HG02938 (cell line): Measurements from ENCODE around the gene MCCC1.
"Not testable (repeated sequence)": the region's sequence is repeated elsewhere in the genome, so short reads cannot be mapped to it uniquely, and the experiment has no call there.

Experiments used
- ATAC-seq: cut with Tn5 transposase; IDR thresholded peaks from one replicate; pipeline ENCODE4 v1.9.1; 2021; ENCODE audit warnings: mild to moderate bottlenecking, moderate library complexity; ENCODE audit not compliant: unreplicated experiment

MCCC1 gene

DNA sequence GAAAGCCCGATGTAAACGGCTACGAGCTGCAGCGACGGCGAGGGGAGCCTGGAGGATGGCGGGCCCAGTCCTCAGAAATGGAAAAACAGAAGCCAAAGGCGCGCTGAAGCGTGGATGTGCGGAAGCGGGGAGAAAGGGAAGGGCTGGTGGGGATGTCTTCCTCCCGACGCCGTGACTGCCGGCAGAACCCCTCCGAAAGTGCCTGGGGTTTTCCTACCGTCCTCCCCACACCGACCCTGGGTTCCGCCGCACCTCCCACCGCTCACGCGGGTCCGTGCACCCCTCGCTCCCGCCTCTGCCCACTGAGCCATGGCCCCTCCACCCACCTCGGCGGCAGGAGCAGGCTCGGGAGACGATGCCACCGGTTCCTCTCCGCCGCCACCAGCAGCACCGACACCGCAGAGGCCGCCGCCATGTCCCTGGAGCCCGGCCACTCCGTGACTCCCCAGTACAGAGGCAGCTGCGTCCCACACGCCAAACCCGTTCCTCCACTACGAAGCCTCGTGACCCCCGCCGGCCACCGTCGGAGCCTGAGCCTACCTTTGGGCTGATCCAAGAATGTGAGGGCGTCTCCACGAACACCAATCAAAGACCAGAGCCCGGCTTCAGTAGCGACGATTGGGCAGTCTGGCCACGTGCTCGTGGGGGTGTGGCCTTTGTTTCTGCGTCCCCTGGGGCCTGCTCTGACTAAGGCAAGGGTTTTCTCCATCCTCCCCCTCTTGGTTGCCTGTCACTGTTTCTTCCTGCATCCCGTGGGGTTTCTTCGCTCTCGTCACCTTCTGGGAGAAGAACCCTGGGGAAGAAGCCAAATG, at the start of gene MCCC1:
MCCC1 (minus strand) TSS at position 471 of the 812 bp plus-strand sequence; CDS start at position 415, 56 bp downstream.
- peak; percentile 99 for ATAC-seq

- no peak for ATAC-seq
These were observed 48.8 kb upstream of the MCCC1 start for GRCh38 chr3:183148056-183148455.

GRCh38 chr3:183144363-183144762, 45.1 kb upstream of the MCCC1 start:
- no peak for ATAC-seq

- ATAC-seq, result no peak
These were observed 42.9 kb upstream of the MCCC1 start for GRCh38 chr3:183142199-183142598.

- ATAC-seq, result no peak
These were observed 35.5 kb upstream of the MCCC1 start for GRCh38 chr3:183134844-183135243.

DNA sequence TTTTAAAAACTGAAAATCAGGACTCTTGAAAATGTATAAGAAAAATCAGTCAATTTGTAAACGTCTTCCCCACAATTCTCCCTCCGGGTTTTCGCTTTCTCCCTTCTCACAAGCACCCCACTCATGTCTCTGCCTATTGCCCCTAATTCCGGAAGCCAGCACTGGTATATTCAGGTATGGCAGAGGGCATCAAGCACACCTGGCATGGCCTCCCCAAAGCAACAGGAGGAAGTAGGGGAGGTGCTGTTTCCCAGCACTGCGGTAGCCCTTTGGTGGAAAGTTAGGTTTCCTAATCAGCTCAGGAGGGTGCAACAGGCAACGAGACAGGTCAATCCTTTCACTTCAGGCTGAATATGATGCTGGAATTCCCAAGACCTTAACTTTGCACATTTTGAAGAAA, 33.1 kb upstream of the MCCC1 start:
- no peak for ATAC-seq

GRCh38 chr3:183131735-183132134, 32.4 kb upstream of the MCCC1 start:
- ATAC-seq, result no peak

DNA sequence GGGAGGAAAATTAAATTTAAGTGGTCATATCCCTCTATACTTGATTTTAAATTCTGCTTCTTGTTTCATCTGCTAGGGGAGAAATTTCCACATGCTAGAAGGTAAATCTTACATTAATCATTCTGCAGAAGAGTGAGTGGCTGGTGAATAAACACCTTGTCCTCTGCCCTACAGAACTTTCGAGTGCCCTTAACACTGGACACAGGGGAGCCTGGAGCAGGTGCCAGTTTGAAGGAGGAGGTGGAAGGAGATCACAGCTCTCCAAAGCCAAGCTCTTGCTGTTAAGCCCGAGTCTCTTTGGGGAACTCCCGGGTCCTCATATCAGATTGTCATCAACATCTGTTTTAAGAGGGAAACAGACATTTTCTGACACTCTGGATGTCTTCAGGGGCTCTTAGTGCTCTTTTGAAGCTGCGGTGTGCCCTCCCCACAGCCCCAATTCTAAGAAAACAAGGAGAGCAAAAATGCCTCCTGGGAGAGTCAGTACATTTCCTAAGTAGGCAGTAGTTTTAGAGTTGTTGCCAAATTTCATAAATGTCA, 32.0 kb upstream of the MCCC1 start:
- ATAC-seq, result no peak

DNA sequence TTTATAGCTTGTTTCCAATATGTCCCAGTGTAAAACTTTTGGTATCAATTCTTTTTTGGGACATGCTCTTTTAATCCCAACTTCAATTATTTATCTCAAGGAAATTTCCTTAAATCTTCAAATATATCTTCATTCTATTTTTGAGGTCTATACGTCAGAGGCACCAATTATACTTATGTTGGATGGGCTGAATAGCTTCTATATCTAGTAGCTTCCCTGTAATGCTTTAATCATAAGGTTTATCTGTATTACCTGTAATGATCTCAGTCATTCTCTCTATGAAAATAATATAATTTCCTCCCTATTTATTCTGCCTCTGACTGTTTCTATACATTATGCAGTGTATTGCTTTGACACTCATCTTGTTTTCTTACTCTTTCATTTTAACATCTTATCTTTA, 29.9 kb upstream of the MCCC1 start:
- no peak for ATAC-seq

GRCh38 chr3:183128709-183129108, 29.4 kb upstream of the MCCC1 start:
- no peak for ATAC-seq

GRCh38 chr3:183123891-183124290, 24.6 kb upstream of the MCCC1 start:
- no peak for ATAC-seq

DNA sequence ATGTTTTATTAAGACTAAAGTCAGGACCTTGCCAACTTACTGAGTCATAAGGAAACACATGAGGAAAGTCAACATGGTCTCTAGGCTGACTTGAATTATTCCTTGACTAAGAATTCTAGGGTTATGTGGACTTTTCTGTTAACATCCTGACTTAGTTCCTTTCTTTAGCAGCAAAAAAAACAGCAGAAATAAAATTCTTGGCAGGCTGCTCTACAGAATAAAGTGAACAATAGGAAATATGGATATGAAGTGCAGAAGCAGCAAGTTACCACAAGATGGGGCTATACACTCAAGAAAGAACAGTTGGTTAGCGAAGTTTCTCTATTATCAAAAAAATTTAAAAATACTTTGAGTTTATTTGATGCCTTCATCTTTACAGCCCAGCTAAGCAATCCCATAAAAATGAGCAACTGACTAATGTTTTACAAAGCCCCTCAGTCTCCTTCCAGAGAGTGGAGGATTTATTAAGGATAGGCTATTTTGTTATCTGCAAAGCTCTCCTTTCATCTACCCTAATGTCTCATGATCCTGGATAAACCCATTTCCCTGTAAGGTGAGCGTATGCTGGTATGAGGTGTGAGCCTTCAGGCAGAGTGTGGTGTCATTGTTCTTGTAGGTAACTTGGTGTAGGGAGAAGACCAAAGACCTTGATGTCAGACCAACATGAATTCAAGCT, 23.1 kb upstream of the MCCC1 start:
- ATAC-seq, result no peak

DNA sequence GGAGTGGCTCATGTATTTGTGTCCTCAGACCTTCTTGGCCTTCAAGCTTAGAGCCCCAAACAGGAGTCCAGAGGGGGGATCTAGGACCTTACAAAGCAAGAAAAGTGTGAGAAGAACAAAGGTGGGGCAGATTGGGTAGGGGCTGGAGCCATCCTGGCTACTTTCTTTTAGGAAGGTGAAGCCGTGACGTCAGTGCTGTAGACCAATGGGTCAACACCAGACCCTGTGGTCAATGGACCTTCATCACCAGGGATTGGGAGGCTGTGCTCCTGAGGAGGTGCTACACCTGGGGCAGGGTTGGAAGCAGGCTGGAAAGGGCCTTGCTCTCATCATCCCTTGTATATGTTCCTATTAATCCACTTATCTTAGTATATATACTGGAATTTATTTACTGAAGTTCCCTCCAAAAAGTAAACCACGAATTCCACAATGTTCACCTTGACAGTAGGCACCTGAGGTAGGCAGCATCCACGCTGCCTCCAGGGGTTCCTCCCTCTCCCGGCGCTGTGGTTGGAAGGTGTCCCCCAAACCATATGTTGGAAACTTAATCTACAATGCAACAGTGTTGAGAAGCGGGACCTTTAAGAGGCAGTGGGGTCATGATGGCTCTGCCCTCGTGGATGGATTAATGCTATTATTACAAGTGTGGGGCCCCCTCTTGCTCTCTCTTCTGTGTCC, 21.4 kb upstream of the MCCC1 start:
- ATAC-seq, result no peak

GRCh38 chr3:183117056-183117455, 17.8 kb upstream of the MCCC1 start:
- no peak for ATAC-seq

- ATAC-seq, result peak; percentile 88
These were observed 16.8 kb upstream of the MCCC1 start for GRCh38 chr3:183116025-183116614.

GRCh38 chr3:183114384-183115178, 15.3 kb upstream of the MCCC1 start:
- no peak for ATAC-seq

DNA sequence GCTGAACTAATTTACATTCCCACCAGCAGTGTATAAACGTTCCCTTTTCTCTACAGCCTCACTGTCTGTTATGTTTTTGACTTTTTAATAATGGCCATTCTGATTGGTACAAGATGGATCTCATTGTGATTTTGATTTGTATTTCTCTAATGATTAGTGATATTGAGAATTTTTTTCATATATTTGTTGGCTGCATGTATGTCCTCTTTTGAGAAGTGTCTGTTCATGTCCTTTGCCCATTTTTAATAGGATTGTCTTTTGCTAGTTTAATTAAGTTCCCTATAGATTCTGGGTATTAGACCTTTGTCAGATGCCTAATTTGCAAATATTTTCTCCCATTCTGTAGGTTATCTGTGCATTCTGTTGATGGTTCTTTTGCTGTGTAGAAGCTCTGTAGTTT, 10.6 kb upstream of the MCCC1 start:
- ATAC-seq, result not testable (repeated sequence)

GRCh38 chr3:183108470-183108869, 9.2 kb upstream of the MCCC1 start:
- no peak for ATAC-seq

- no peak for ATAC-seq
These were observed 8.7 kb upstream of the MCCC1 start for GRCh38 chr3:183108001-183108449.

- not testable (repeated sequence) for ATAC-seq
These were observed 8.1 kb upstream of the MCCC1 start for GRCh38 chr3:183107372-183107771.
